ENCODE measurements around the gene MICAL3. TPM values are rescaled to one million over a fixed set of nuclear protein-coding genes. Genes with fewer than 3 reads are reported as not detected.
A peak's percentile ranks its signal among the peaks of the same experiment; 100 is the strongest.

The MICAL3 gene
- total RNA-seq, 1 donor from 2014 or later = 33.6 TPM

DNA sequence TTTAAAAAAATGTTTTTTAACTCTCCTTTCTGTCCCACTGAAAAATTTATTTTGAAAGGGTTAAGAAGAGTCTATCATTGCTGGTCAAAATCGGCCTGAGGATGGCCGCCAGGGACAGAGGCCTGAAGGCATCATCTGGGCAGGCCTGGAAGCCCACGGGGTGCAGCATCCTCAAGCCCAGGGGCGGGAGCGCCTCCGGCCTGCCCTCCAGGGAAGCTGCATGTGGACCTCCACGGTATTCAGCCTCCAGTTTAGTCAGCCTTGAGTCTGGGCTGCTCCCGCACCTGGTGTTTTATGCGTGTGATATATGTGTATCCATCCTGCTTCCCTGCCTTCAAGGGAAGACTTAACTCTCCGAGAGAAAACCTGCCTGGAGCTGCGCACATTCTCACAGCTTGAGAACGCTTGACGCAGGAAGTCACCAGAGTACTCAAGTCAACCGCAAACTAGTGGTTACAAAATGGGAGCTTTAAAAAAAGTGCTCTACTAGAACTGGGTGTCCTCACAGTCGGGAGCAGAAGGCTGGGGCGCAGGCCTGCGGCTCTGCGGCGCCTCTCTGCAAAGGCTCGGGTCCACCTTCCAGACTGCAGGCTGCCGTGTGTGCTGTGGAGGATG lies 236.5 kb downstream of the MICAL3 start:
- no peaks in the 10 kb centered on the region for H3K36me3 Mint-ChIP-seq
- H3K9me3 Mint-ChIP-seq = no peaks in the 10 kb centered on the region
- Histone ChIP-seq H3K4me3 (no peak overlapping the region), H2AFZ (replicated peaks) (no peak overlapping the region), H3K4me2 (peak overlapping the region; percentile 14), H3K4me1 (peaks cover 8% of the 10 kb centered on the region), H3K36me3 (no peaks in the 10 kb centered on the region), H3K9ac (no peak overlapping the region), H3K9me3 (ENCODE audit: low read depth) (no peaks in the 10 kb centered on the region), H3K27ac (no peak overlapping the region), H3F3A (ENCODE audit: low read depth) (peaks cover 21% of the 10 kb centered on the region), H3K79me2 (ENCODE audit: low read depth) (no peaks in the 10 kb centered on the region), H4K20me1 (ENCODE audit: low read depth) (no peaks in the 10 kb centered on the region), H3K27me3 (no peaks in the 10 kb centered on the region)
- H3K27me3 Mint-ChIP-seq (ENCODE audit: insufficient read depth, low read depth) = peaks cover 8% of the 10 kb centered on the region
- H3K4me3 Mint-ChIP-seq = no peak overlapping the region
- DNase-seq (ENCODE audit: low spot score) = no peak
- TF ChIP-seq, protein P1, sequence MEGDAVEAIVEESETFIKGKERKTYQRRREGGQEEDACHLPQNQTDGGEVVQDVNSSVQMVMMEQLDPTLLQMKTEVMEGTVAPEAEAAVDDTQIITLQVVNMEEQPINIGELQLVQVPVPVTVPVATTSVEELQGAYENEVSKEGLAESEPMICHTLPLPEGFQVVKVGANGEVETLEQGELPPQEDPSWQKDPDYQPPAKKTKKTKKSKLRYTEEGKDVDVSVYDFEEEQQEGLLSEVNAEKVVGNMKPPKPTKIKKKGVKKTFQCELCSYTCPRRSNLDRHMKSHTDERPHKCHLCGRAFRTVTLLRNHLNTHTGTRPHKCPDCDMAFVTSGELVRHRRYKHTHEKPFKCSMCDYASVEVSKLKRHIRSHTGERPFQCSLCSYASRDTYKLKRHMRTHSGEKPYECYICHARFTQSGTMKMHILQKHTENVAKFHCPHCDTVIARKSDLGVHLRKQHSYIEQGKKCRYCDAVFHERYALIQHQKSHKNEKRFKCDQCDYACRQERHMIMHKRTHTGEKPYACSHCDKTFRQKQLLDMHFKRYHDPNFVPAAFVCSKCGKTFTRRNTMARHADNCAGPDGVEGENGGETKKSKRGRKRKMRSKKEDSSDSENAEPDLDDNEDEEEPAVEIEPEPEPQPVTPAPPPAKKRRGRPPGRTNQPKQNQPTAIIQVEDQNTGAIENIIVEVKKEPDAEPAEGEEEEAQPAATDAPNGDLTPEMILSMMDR (IDR thresholded peaks at IDR 0.05) = no peak
- TF ChIP-seq EZH2 (IDR thresholded peaks at IDR 0.05) (no peak), EZH2phosphoT487 (IDR thresholded peaks at IDR 0.05) (no peak)
- no peak overlapping the region for H3K27ac Mint-ChIP-seq
- H3K4me1 Mint-ChIP-seq = peaks cover 24% of the 10 kb centered on the region

DNA sequence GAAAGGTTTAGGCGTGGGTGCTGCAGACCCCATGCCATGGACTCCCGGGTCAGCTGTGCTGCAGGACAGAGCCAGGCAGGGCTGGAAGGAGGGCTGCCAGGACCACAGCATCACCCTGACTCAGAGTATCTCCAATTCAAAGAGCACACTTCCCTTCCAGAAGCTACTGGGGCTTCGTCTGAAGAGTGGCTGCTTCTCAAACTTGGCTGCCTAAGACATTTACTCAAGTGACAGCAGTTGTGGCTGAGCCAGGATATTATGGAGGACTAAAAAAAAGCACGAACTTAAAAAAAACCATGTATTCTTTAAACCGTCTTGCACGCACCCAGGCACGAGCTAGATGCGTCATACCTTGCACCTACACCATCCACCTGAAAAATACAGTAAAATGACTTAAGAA lies 237.1 kb downstream of the MICAL3 start:
- Histone ChIP-seq H2AFZ (replicated peaks) (no peak overlapping the region), H3K9ac (no peak overlapping the region), H3K4me1 (peaks cover 8% of the 10 kb centered on the region), H4K20me1 (ENCODE audit: low read depth) (no peaks in the 10 kb centered on the region), H3K27me3 (no peaks in the 10 kb centered on the region), H3K4me2 (peak overlapping the region; percentile 14), H3F3A (ENCODE audit: low read depth) (peaks cover 21% of the 10 kb centered on the region), H3K79me2 (ENCODE audit: low read depth) (no peaks in the 10 kb centered on the region), H3K36me3 (no peaks in the 10 kb centered on the region), H3K9me3 (ENCODE audit: low read depth) (no peaks in the 10 kb centered on the region), H3K4me3 (no peak overlapping the region), H3K27ac (peak overlapping the region; percentile 73)
- Mint-ChIP-seq H3K27ac (peak overlapping the region; percentile 64), H3K4me1 (peaks cover 27% of the 10 kb centered on the region), H3K9me3 (no peaks in the 10 kb centered on the region), H3K4me3 (no peak overlapping the region), H3K36me3 (no peaks in the 10 kb centered on the region), H3K27me3 (ENCODE audit: insufficient read depth, low read depth) (peaks cover 12% of the 10 kb centered on the region)
- no peak for TF ChIP-seq EZH2 (IDR thresholded peaks at IDR 0.05)
- DNase-seq (ENCODE audit: low spot score) = no peak

DNA sequence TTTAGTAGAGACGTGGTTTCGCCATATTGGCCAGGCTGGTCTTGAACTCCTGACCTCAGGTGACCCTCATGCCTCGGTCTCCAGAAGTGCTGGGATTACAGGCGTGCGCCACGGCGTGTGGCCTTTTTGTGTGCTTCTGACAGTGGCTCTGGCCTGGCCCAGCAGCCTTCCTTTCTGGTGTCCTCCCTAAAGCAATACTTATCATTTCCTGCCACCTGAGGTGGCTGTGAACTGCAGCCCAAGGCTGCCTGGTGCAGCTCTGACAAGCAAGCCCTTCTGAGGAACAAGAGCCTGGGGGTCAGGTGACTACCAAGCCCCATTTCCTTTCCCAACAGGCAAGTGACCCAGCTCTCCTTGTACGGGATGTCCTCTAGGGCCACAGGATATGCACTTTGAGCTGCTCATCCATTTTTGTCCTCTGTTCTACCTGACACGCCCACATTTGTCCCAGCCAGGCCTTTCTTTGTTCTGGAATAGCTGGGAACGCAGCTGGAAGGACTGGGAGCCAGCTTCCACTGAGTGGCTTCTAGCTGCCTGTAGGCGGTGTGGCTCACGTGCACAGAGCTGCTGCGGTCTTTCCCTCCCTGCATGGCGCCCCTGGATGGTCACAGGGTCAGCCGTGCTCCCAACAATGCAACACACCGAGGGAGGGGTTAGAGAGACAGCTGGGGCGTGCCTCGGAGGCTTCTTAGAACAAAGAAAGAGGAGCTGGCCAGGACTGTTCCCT lies 237.8 kb downstream of the MICAL3 start:
- no peak overlapping the region for H2AFZ ChIP-seq (replicated peaks)
- H3K27ac ChIP-seq = peak overlapping the region; percentile 73
- H4K20me1 ChIP-seq (ENCODE audit: low read depth) = no peaks in the 10 kb centered on the region
- peaks cover 8% of the 10 kb centered on the region for H3K4me1 ChIP-seq
- no peaks in the 10 kb centered on the region for H3K79me2 ChIP-seq (ENCODE audit: low read depth)
- Mint-ChIP-seq H3K36me3 (no peaks in the 10 kb centered on the region), H3K4me1 (peaks cover 27% of the 10 kb centered on the region), H3K27me3 (ENCODE audit: insufficient read depth, low read depth) (peaks cover 10% of the 10 kb centered on the region), H3K4me3 (no peak overlapping the region), H3K27ac (peak overlapping the region; percentile 64), H3K9me3 (no peaks in the 10 kb centered on the region)
- TF ChIP-seq, protein P1 (IDR thresholded peaks at IDR 0.05) = peak; percentile 26
- TF ChIP-seq EZH2 (IDR thresholded peaks at IDR 0.05) (no peak), EZH2phosphoT487 (IDR thresholded peaks at IDR 0.05) (no peak)
- no peaks in the 10 kb centered on the region for H3K36me3 ChIP-seq
- peak overlapping the region; percentile 14 for H3K4me2 ChIP-seq
- no peaks in the 10 kb centered on the region for H3K27me3 ChIP-seq
- no peaks in the 10 kb centered on the region for H3K9me3 ChIP-seq (ENCODE audit: low read depth)
- H3F3A ChIP-seq (ENCODE audit: low read depth) = peaks cover 21% of the 10 kb centered on the region
- DNase-seq (ENCODE audit: low spot score) = peak; percentile 92
- no peak overlapping the region for H3K9ac ChIP-seq
- no peak overlapping the region for H3K4me3 ChIP-seq

All from neural progenitor cell (in vitro differentiated cells).